ENCODE results near the gene ANKRD55.

ANKRD55 gene

GRCh38 chr5:56191656-56192055, 41.5 kb downstream of the ANKRD55 start:
- Histone ChIP-seq H3K27me3 (ENCODE audit: control insufficient read depth, insufficient read depth, low read length) (no peaks in the 10 kb centered on the region), H3K27ac (ENCODE audit: low read length) (no peak overlapping the region), H3K4me3 (ENCODE audit: low read length) (no peak overlapping the region), H3K4me1 (ENCODE audit: control insufficient read depth, insufficient read depth, low read length) (no peaks in the 10 kb centered on the region), H3K36me3 (ENCODE audit: control insufficient read depth, insufficient read depth, low read length) (no peaks in the 10 kb centered on the region), H3K9me3 (ENCODE audit: control insufficient read depth, insufficient read depth, low read length) (no peaks in the 10 kb centered on the region)
- no peak for DNase-seq (ENCODE audit: low read depth, low spot score)
- WGBS (ENCODE audit: insufficient coverage, insufficient read length), result no CpG with 5 or more reads among the region's 3 CpGs

- no peaks in the 10 kb centered on the region for H3K4me1 ChIP-seq (ENCODE audit: control insufficient read depth, insufficient read depth, low read length)
- no peaks in the 10 kb centered on the region for H3K9me3 ChIP-seq (ENCODE audit: control insufficient read depth, insufficient read depth, low read length)
- H3K27me3 ChIP-seq (ENCODE audit: control insufficient read depth, insufficient read depth, low read length), result no peaks in the 10 kb centered on the region
- WGBS (ENCODE audit: insufficient coverage, insufficient read length), result no CpG with 5 or more reads among the region's 2 CpGs
- H3K27ac ChIP-seq (ENCODE audit: low read length), result no peak overlapping the region
- no peaks in the 10 kb centered on the region for H3K36me3 ChIP-seq (ENCODE audit: control insufficient read depth, insufficient read depth, low read length)
- no peak for DNase-seq (ENCODE audit: low read depth, low spot score)
- no peak overlapping the region for H3K4me3 ChIP-seq (ENCODE audit: low read length)
Observed at GRCh38 chr5:56190497-56190896, 42.6 kb downstream of the ANKRD55 start.

- no peak for DNase-seq (ENCODE audit: low read depth, low spot score)
- Histone ChIP-seq H3K27me3 (ENCODE audit: control insufficient read depth, insufficient read depth, low read length) (no peaks in the 10 kb centered on the region), H3K4me3 (ENCODE audit: low read length) (no peak overlapping the region), H3K9me3 (ENCODE audit: control insufficient read depth, insufficient read depth, low read length) (no peaks in the 10 kb centered on the region), H3K36me3 (ENCODE audit: control insufficient read depth, insufficient read depth, low read length) (no peaks in the 10 kb centered on the region), H3K4me1 (ENCODE audit: control insufficient read depth, insufficient read depth, low read length) (no peaks in the 10 kb centered on the region), H3K27ac (ENCODE audit: low read length) (no peak overlapping the region)
- no CpG with 5 or more reads among the region's 8 CpGs for WGBS (ENCODE audit: insufficient coverage, insufficient read length)
Observed at GRCh38 chr5:56185768-56186311, 47.3 kb downstream of the ANKRD55 start.

- no peaks in the 10 kb centered on the region for H3K9me3 ChIP-seq (ENCODE audit: control insufficient read depth, insufficient read depth, low read length)
Observed at GRCh38 chr5:56183506-56183905, 49.6 kb downstream of the ANKRD55 start.

GRCh38 chr5:56179442-56179841, 53.7 kb downstream of the ANKRD55 start:
- Histone ChIP-seq H3K9me3 (ENCODE audit: control insufficient read depth, insufficient read depth, low read length) (no peaks in the 10 kb centered on the region), H3K27ac (ENCODE audit: low read length) (no peak overlapping the region), H3K36me3 (ENCODE audit: control insufficient read depth, insufficient read depth, low read length) (no peaks in the 10 kb centered on the region), H3K4me1 (ENCODE audit: control insufficient read depth, insufficient read depth, low read length) (peaks cover 4% of the 10 kb centered on the region; the same call in 1 of the 2 replicates), H3K4me3 (ENCODE audit: low read length) (no peak overlapping the region), H3K27me3 (ENCODE audit: control insufficient read depth, insufficient read depth, low read length) (no peaks in the 10 kb centered on the region)
- DNase-seq (ENCODE audit: low read depth, low spot score), result no peak
- WGBS (ENCODE audit: insufficient coverage, insufficient read length), result no CpG with 5 or more reads among the region's 2 CpGs

More at GRCh38 chr5:56183506-56183905, 49.6 kb downstream of the ANKRD55 start:
- WGBS (ENCODE audit: insufficient coverage, insufficient read length), result no CpG with 5 or more reads among the region's 4 CpGs
- H3K4me3 ChIP-seq (ENCODE audit: low read length), result no peak overlapping the region
- H3K4me1 ChIP-seq (ENCODE audit: control insufficient read depth, insufficient read depth, low read length), result no peaks in the 10 kb centered on the region
- no peak overlapping the region for H3K27ac ChIP-seq (ENCODE audit: low read length)
- H3K27me3 ChIP-seq (ENCODE audit: control insufficient read depth, insufficient read depth, low read length), result no peaks in the 10 kb centered on the region
- DNase-seq (ENCODE audit: low read depth, low spot score), result no peak
- H3K36me3 ChIP-seq (ENCODE audit: control insufficient read depth, insufficient read depth, low read length), result no peaks in the 10 kb centered on the region

GRCh38 chr5:56178823-56179222, 54.3 kb downstream of the ANKRD55 start:
- no peak for DNase-seq (ENCODE audit: low read depth, low spot score)
- Histone ChIP-seq H3K27ac (ENCODE audit: low read length) (no peak overlapping the region), H3K36me3 (ENCODE audit: control insufficient read depth, insufficient read depth, low read length) (no peaks in the 10 kb centered on the region), H3K4me1 (ENCODE audit: control insufficient read depth, insufficient read depth, low read length) (peaks cover 4% of the 10 kb centered on the region; the same call in 1 of the 2 replicates), H3K4me3 (ENCODE audit: low read length) (no peak overlapping the region), H3K27me3 (ENCODE audit: control insufficient read depth, insufficient read depth, low read length) (no peaks in the 10 kb centered on the region), H3K9me3 (ENCODE audit: control insufficient read depth, insufficient read depth, low read length) (no peaks in the 10 kb centered on the region)
- WGBS (ENCODE audit: insufficient coverage, insufficient read length), result no CpG with 5 or more reads among the region's 2 CpGs

- H3K4me3 ChIP-seq (ENCODE audit: low read length), result no peak overlapping the region
Observed at GRCh38 chr5:56176871-56177533, 56.1 kb downstream of the ANKRD55 start.

GRCh38 chr5:56176155-56176798, 56.9 kb downstream of the ANKRD55 start:
- Histone ChIP-seq H3K4me1 (ENCODE audit: control insufficient read depth, insufficient read depth, low read length) (peaks cover 4% of the 10 kb centered on the region; the same call in 1 of the 2 replicates), H3K36me3 (ENCODE audit: control insufficient read depth, insufficient read depth, low read length) (no peaks in the 10 kb centered on the region), H3K27me3 (ENCODE audit: control insufficient read depth, insufficient read depth, low read length) (no peaks in the 10 kb centered on the region), H3K27ac (ENCODE audit: low read length) (no peak overlapping the region), H3K9me3 (ENCODE audit: control insufficient read depth, insufficient read depth, low read length) (no peaks in the 10 kb centered on the region), H3K4me3 (ENCODE audit: low read length) (no peak overlapping the region)
- no peak for DNase-seq (ENCODE audit: low read depth, low spot score)
- no CpG with 5 or more reads among the region's 6 CpGs for WGBS (ENCODE audit: insufficient coverage, insufficient read length)

More at GRCh38 chr5:56176871-56177533, 56.1 kb downstream of the ANKRD55 start:
- no CpG with 5 or more reads among the region's 4 CpGs for WGBS (ENCODE audit: insufficient coverage, insufficient read length)
- no peak for DNase-seq (ENCODE audit: low read depth, low spot score)
- Histone ChIP-seq H3K4me1 (ENCODE audit: control insufficient read depth, insufficient read depth, low read length) (peaks cover 4% of the 10 kb centered on the region; the same call in 1 of the 2 replicates), H3K9me3 (ENCODE audit: control insufficient read depth, insufficient read depth, low read length) (no peaks in the 10 kb centered on the region), H3K27me3 (ENCODE audit: control insufficient read depth, insufficient read depth, low read length) (no peaks in the 10 kb centered on the region), H3K36me3 (ENCODE audit: control insufficient read depth, insufficient read depth, low read length) (no peaks in the 10 kb centered on the region), H3K27ac (ENCODE audit: low read length) (no peak overlapping the region)

GRCh38 chr5:56175488-56175887, 57.6 kb downstream of the ANKRD55 start:
- H3K36me3 ChIP-seq (ENCODE audit: control insufficient read depth, insufficient read depth, low read length), result no peaks in the 10 kb centered on the region
- no peak overlapping the region for H3K27ac ChIP-seq (ENCODE audit: low read length)
- no peaks in the 10 kb centered on the region for H3K9me3 ChIP-seq (ENCODE audit: control insufficient read depth, insufficient read depth, low read length)
- no peaks in the 10 kb centered on the region for H3K27me3 ChIP-seq (ENCODE audit: control insufficient read depth, insufficient read depth, low read length)
- no CpG with 5 or more reads among the region's 3 CpGs for WGBS (ENCODE audit: insufficient coverage, insufficient read length)
- no peak for DNase-seq (ENCODE audit: low read depth, low spot score)
- no peak overlapping the region for H3K4me3 ChIP-seq (ENCODE audit: low read length)
- H3K4me1 ChIP-seq (ENCODE audit: control insufficient read depth, insufficient read depth, low read length), result peaks cover 4% of the 10 kb centered on the region; the same call in 1 of the 2 replicates

GRCh38 chr5:56175021-56175420, 58.1 kb downstream of the ANKRD55 start:
- Histone ChIP-seq H3K9me3 (ENCODE audit: control insufficient read depth, insufficient read depth, low read length) (no peaks in the 10 kb centered on the region), H3K27ac (ENCODE audit: low read length) (no peak overlapping the region), H3K4me1 (ENCODE audit: control insufficient read depth, insufficient read depth, low read length) (peaks cover 4% of the 10 kb centered on the region; the same call in 1 of the 2 replicates), H3K4me3 (ENCODE audit: low read length) (no peak overlapping the region), H3K36me3 (ENCODE audit: control insufficient read depth, insufficient read depth, low read length) (no peaks in the 10 kb centered on the region), H3K27me3 (ENCODE audit: control insufficient read depth, insufficient read depth, low read length) (no peaks in the 10 kb centered on the region)
- DNase-seq (ENCODE audit: low read depth, low spot score), result no peak
